ENCODE measurements around the gene TENT4A.

DNA sequence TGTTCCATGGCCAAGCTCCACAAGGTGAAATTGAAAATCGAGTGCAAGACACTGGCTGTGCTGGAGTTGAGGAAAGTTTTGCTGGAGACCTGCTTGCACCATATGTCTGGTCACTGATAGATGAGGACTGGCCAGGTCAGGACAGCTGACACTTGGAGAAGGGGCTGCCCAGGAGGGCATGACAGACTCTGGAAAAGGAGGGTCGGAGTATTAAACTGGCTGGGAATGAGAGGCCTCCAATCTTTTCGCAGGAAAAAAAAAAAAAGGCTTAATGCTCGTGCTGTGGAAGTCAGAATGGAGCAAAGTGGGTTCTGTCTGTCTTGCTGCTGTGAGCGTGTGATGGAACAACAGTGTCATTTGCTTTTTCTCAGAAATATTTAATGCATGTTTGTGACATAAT, 5.5 kb downstream of the TENT4A start:
- TF ChIP-seq SIN3A (IDR thresholded peaks at IDR 0.05; ENCODE audit: low read depth, low read length) = no peak
- no peak for TF ChIP-seq HDAC2 (IDR thresholded peaks at IDR 0.05)
- no peak for TF ChIP-seq CREM (IDR thresholded peaks at IDR 0.05; ENCODE audit: low read depth)
- TF ChIP-seq TAF1 (IDR thresholded peaks at IDR 0.05; ENCODE audit: borderline replicate concordance, low read depth, low read length) = no peak
- TF ChIP-seq POLR2A (IDR thresholded peaks at IDR 0.05; ENCODE audit: low read depth, low read length) = no peak
- TF ChIP-seq MTA3 (IDR thresholded peaks at IDR 0.05; ENCODE audit: borderline replicate concordance, low read length) = no peak
- no peak for TF ChIP-seq NRF1 (conservative IDR thresholded peaks at IDR 0.05; ENCODE audit: low read depth, low read length)
